ENCODE measurements around the gene EIF4G1. TPM values are rescaled to one million over a fixed set of nuclear protein-coding genes. Genes with fewer than 3 reads are reported as not detected.

EIF4G1 gene
- total and polyA plus RNA-seq, 10 of the 15 experiments (the other 5 are each of a cell fraction or from before 2014, with no cell fraction given), result 5.7 to 462 (median 237) TPM

GRCh38 chr3:184295771-184296170, 18.6 kb upstream of the EIF4G1 start:
- WGBS (ENCODE audit: insufficient coverage, insufficient replicate concordance, low lambda C conversion rate, missing lambda C conversion rate), result 27% methylated on average over 3 of the region's 3 CpGs
- H3K36me3 ChIP-seq (ENCODE audit: control insufficient read depth in 2 of 2, insufficient read depth in 2 of 2, low read length in 1 of 2), result no peaks in the 10 kb centered on the region
- no peaks in the 10 kb centered on the region for H4K20me1 ChIP-seq (ENCODE audit: control insufficient read depth, insufficient read depth)
- SMC1A ChIA-PET (ENCODE audit: uncharacterized antibody, unreplicated experiment), result no interaction called here
- no peaks in the 10 kb centered on the region for H3K9me3 ChIP-seq (replicated peaks; ENCODE audit: control insufficient read depth, insufficient read depth, low read length)
- BruUV-seq (replicated peaks), result no TSS peak
- RAD21 ChIA-PET (ENCODE audit: unreplicated experiment), result no interaction called here
- in situ Hi-C loops (cut with MboI), result no loop called here
- POLR2A ChIA-PET, result no interaction called here
- no peak overlapping the region for H2AFZ ChIP-seq (ENCODE audit: control insufficient read depth, low read depth, low read length)
- no peak for FAIRE-seq
- DNase-seq (ENCODE audit: low read depth, low spot score), result no peak
- no peak overlapping the region for H3K4me2 ChIP-seq (ENCODE audit: control insufficient read depth, insufficient read depth)
- ATAC-seq, result no peak
- no peak overlapping the region for H3K9ac ChIP-seq (ENCODE audit: control insufficient read depth, insufficient read depth, low read length)
- no peak overlapping the region for H3K27ac ChIP-seq (ENCODE audit: control insufficient read depth, insufficient read depth)
- no peaks in the 10 kb centered on the region for H3K27me3 ChIP-seq (replicated peaks in 1 of 2; ENCODE audit: control insufficient read depth in 2 of 2, insufficient read depth in 2 of 2, low read length in 1 of 2)
- peaks cover 17% of the 10 kb centered on the region for H3K79me2 ChIP-seq (ENCODE audit: control insufficient read depth, insufficient read depth, low read length)
- CTCF ChIA-PET, result no interaction called here
- H3K4me1 ChIP-seq (ENCODE audit: control insufficient read depth, insufficient read depth, low read length), result peaks cover 3% of the 10 kb centered on the region
- TF ChIP-seq EP300 (IDR thresholded peaks at IDR 0.05; ENCODE audit: borderline replicate concordance in 1 of 2, control insufficient read depth in 1 of 2, low read depth in 2 of 2, low read length in 2 of 2) (no peak), NBN (IDR thresholded peaks at IDR 0.05) (no peak), KLF5 (IDR thresholded peaks at IDR 0.05; ENCODE audit: partially characterized antibody) (no peak), DPF2 (IDR thresholded peaks at IDR 0.05) (no peak), EED (IDR thresholded peaks at IDR 0.05; ENCODE audit: low read depth) (no peak), TARDBP (IDR thresholded peaks at IDR 0.05; ENCODE audit: borderline replicate concordance) (no peak), NRF1 (conservative IDR thresholded peaks at IDR 0.05; ENCODE audit: low read depth, low read length) (no peak), POLR2AphosphoS2 (IDR thresholded peaks at IDR 0.05; ENCODE audit: low read depth, low read length) (no peak), ESRRA (IDR thresholded peaks at IDR 0.05; ENCODE audit: low read length) (no peak), FOXM1 (IDR thresholded peaks at IDR 0.05; ENCODE audit: low read depth, low read length) (no peak)
- H3K4me3 ChIP-seq, result no peak overlapping the region
- intact Hi-C loops (cut with micrococcal nuclease; ENCODE audit: unreplicated experiment), result loop anchor here (5.0 kb wide), 1 partner anchor 43 kb away; no protein-coding TSS in a partner anchor

- DNase-seq (ENCODE audit: low read depth, low spot score), result no peak
- TF ChIP-seq ZNF274 (IDR thresholded peaks at IDR 0.05; ENCODE audit: insufficient read depth, insufficient read length) (no peak), STAT1 (conservative IDR thresholded peaks at IDR 0.05) (no peak), KDM1A (IDR thresholded peaks at IDR 0.05; ENCODE audit: borderline replicate concordance) (no peak), E2F4 (IDR thresholded peaks at IDR 0.05; ENCODE audit: low read depth, low read length) (no peak), WRNIP1 (IDR thresholded peaks at IDR 0.05; ENCODE audit: borderline replicate concordance, low read depth, low read length) (no peak), CTCF (IDR thresholded peaks at IDR 0.05 in 2 of 3, conservative IDR thresholded peaks at IDR 0.05 in 1 of 3; ENCODE audit: control insufficient read depth in 2 of 3, extremely low read depth in 1 of 3, insufficient read depth in 1 of 3, low read depth in 3 of 3, low read length in 3 of 3) (no peak)
Measured at GRCh38 chr3:184296616-184297015, 17.8 kb upstream of the EIF4G1 start.

More at GRCh38 chr3:184296616-184297015, 17.8 kb upstream of the EIF4G1 start:
- H3K9me3 ChIP-seq (replicated peaks; ENCODE audit: control insufficient read depth, insufficient read depth, low read length), result no peaks in the 10 kb centered on the region
- ChIA-PET RAD21 (ENCODE audit: unreplicated experiment) (no interaction called here), CTCF (no interaction called here), POLR2A (no interaction called here), SMC1A (ENCODE audit: uncharacterized antibody, unreplicated experiment) (no interaction called here)
- H3K79me2 ChIP-seq (ENCODE audit: control insufficient read depth, insufficient read depth, low read length), result peaks cover 18% of the 10 kb centered on the region
- H3K27me3 ChIP-seq (replicated peaks in 1 of 2; ENCODE audit: control insufficient read depth in 2 of 2, insufficient read depth in 2 of 2, low read length in 1 of 2), result no peaks in the 10 kb centered on the region
- FAIRE-seq (no peak), ATAC-seq (no peak)
- peaks cover 0 to 4% of the 10 kb centered on the region in 2 experiments; a peak in 2 of 4 replicates for H3K36me3 ChIP-seq (ENCODE audit: control insufficient read depth in 2 of 2, insufficient read depth in 2 of 2, low read length in 1 of 2)
- in situ Hi-C loops (cut with MboI), result no loop called here
- H3K4me3 ChIP-seq, result no peak overlapping the region
- no peak overlapping the region for H3K27ac ChIP-seq (ENCODE audit: control insufficient read depth, insufficient read depth)
- peaks cover 3% of the 10 kb centered on the region for H3K4me1 ChIP-seq (ENCODE audit: control insufficient read depth, insufficient read depth, low read length)
- H3K9ac ChIP-seq (ENCODE audit: control insufficient read depth, insufficient read depth, low read length), result no peak overlapping the region
- WGBS (ENCODE audit: insufficient coverage, insufficient replicate concordance, low lambda C conversion rate, missing lambda C conversion rate), result 52% methylated on average over 7 of the region's 7 CpGs
- H4K20me1 ChIP-seq (ENCODE audit: control insufficient read depth, insufficient read depth), result no peaks in the 10 kb centered on the region
- no TSS peak for BruUV-seq (replicated peaks)
- intact Hi-C loops (cut with micrococcal nuclease; ENCODE audit: unreplicated experiment), result loop anchor here (5.0 kb wide), 1 partner anchor 44 kb away; no protein-coding TSS in a partner anchor
- no peak overlapping the region for H3K4me2 ChIP-seq (ENCODE audit: control insufficient read depth, insufficient read depth)
- no peak overlapping the region for H2AFZ ChIP-seq (ENCODE audit: control insufficient read depth, low read depth, low read length)
